Measurements from ENCODE around the gene ATP5F1D.
A peak's percentile ranks its signal among the peaks of the same experiment; 100 is the strongest.

ATP5F1D gene

GRCh38 chr19:1220976-1221903 is 20.3 kb upstream of the ATP5F1D start:
- DNase-seq, result peak; percentile 27 to 46

- no peak for DNase-seq
Measured at GRCh38 chr19:1221904-1222255, 19.7 kb upstream of the ATP5F1D start.

GRCh38 chr19:1222394-1222793 is 19.2 kb upstream of the ATP5F1D start:
- DNase-seq, result no peak

GRCh38 chr19:1223018-1223855 is 18.3 kb upstream of the ATP5F1D start:
- DNase-seq, result no peak

GRCh38 chr19:1224047-1224825 is 17.3 kb upstream of the ATP5F1D start:
- no peak for DNase-seq

- no peak for DNase-seq
Measured at GRCh38 chr19:1224847-1225246, 16.7 kb upstream of the ATP5F1D start.

- no peak for DNase-seq
Measured at GRCh38 chr19:1225440-1226226, 15.9 kb upstream of the ATP5F1D start.

- no peak for DNase-seq
Measured at GRCh38 chr19:1226227-1226518, 15.4 kb upstream of the ATP5F1D start.

- no peak for DNase-seq
Measured at GRCh38 chr19:1226522-1227303, 14.8 kb upstream of the ATP5F1D start.

- DNase-seq, result no peak
Measured at GRCh38 chr19:1227304-1228054, 14.1 kb upstream of the ATP5F1D start.

GRCh38 chr19:1228161-1228957 is 13.2 kb upstream of the ATP5F1D start:
- no peak for DNase-seq

GRCh38 chr19:1229056-1229923 is 12.3 kb upstream of the ATP5F1D start:
- DNase-seq, result no peak

- DNase-seq, result no peak
Measured at GRCh38 chr19:1229924-1230782, 11.4 kb upstream of the ATP5F1D start.

GRCh38 chr19:1230783-1231489 is 10.6 kb upstream of the ATP5F1D start:
- no peak for DNase-seq

GRCh38 chr19:1231729-1232637 is 9.6 kb upstream of the ATP5F1D start:
- no peak for DNase-seq

- DNase-seq, result no peak
Measured at GRCh38 chr19:1232652-1233072, 8.9 kb upstream of the ATP5F1D start.

Measured in hippocampal formation (tissue), 2 donors.